Measurements from ENCODE around the gene STK11. TPM values are rescaled to one million over a fixed set of nuclear protein-coding genes. Genes with fewer than 3 reads are reported as not detected.

Gene STK11
- total RNA-seq, 1 experiment from 2014 or later, result 53.0 TPM

- Histone ChIP-seq H3F3A (ENCODE audit: insufficient read depth, low read depth) (peaks cover 40% of the 10 kb centered on the region), H3K27me3 (ENCODE audit: insufficient read depth, low read depth) (no peaks in the 10 kb centered on the region), H3K4me3 (peak overlapping the region; percentile 78), H3K4me1 (replicated peaks; ENCODE audit: insufficient read depth) (peaks cover 27% of the 10 kb centered on the region), H2AFZ (no peak overlapping the region), H3K79me2 (ENCODE audit: low read depth) (peaks cover 64% of the 10 kb centered on the region), H4K20me1 (ENCODE audit: insufficient read depth) (peaks cover 12% of the 10 kb centered on the region), H3K9me3 (ENCODE audit: insufficient read depth, low read depth) (no peaks in the 10 kb centered on the region), H3K4me2 (peak overlapping the region; percentile 89), H3K9me2 (ENCODE audit: insufficient read depth) (no peaks in the 10 kb centered on the region), H3K36me3 (ENCODE audit: low read depth) (peaks cover 11% of the 10 kb centered on the region; the same call in 1 of the 2 replicates), H3K27ac (peak overlapping the region; percentile 86)
- TF ChIP-seq EZH2 (IDR thresholded peaks at IDR 0.05; ENCODE audit: low read depth), result no peak
- TF ChIP-seq CTCF (conservative IDR thresholded peaks at IDR 0.05), result no peak
- intact Hi-C loops (cut with micrococcal nuclease; ENCODE audit: unreplicated experiment), result no loop called here
- no peak for DNase-seq
- CTCF ChIA-PET, result no interaction called here
- TSS peak; percentile 41 for BruUV-seq (replicated peaks)
- POLR2A ChIA-PET (ENCODE audit: unreplicated experiment), result no interaction called here
Measured at GRCh38 chr19:1274081-1274851, 68.7 kb downstream of the STK11 start.

- H3K27me3 ChIP-seq (ENCODE audit: insufficient read depth, low read depth), result no peaks in the 10 kb centered on the region
- TF ChIP-seq EZH2 (IDR thresholded peaks at IDR 0.05; ENCODE audit: low read depth), result no peak
- TF ChIP-seq CTCF (conservative IDR thresholded peaks at IDR 0.05), result no peak
- no peaks in the 10 kb centered on the region for H3K9me2 ChIP-seq (ENCODE audit: insufficient read depth)
- H4K20me1 ChIP-seq (ENCODE audit: insufficient read depth), result peaks cover 13% of the 10 kb centered on the region
- H3K4me1 ChIP-seq (replicated peaks; ENCODE audit: insufficient read depth), result peaks cover 27% of the 10 kb centered on the region
- DNase-seq, result no peak
- peak overlapping the region; percentile 78 for H3K4me3 ChIP-seq
- BruUV-seq (replicated peaks), result no TSS peak
- H3K79me2 ChIP-seq (ENCODE audit: low read depth), result peaks cover 62% of the 10 kb centered on the region
- H3F3A ChIP-seq (ENCODE audit: insufficient read depth, low read depth), result peaks cover 37% of the 10 kb centered on the region
- H2AFZ ChIP-seq, result no peak overlapping the region
- H3K9me3 ChIP-seq (ENCODE audit: insufficient read depth, low read depth), result no peaks in the 10 kb centered on the region
- POLR2A ChIA-PET (ENCODE audit: unreplicated experiment), result interaction anchor here (0.6 to 0.7 kb wide), 2 partner anchors 22 to 76 kb away, joined by 3 read pairs; no protein-coding TSS in a partner anchor
- H3K27ac ChIP-seq, result peak overlapping the region; percentile 86
- CTCF ChIA-PET, result no interaction called here
- H3K36me3 ChIP-seq (ENCODE audit: low read depth), result peaks cover 11% of the 10 kb centered on the region; the same call in 1 of the 2 replicates
- H3K4me2 ChIP-seq, result peak overlapping the region; percentile 89
- intact Hi-C loops (cut with micrococcal nuclease; ENCODE audit: unreplicated experiment), result loop anchor here (5.0 kb wide), 1 partner anchor 397 kb away; no protein-coding TSS in a partner anchor
Measured at GRCh38 chr19:1274852-1275259, 69.3 kb downstream of the STK11 start.

GRCh38 chr19:1275260-1275975 is 69.8 kb downstream of the STK11 start, which contains the start of gene FAM174C:
Gene FAM174C (plus strand): TSS chr19:1275530. CDS start chr19:1275550, 20 bp downstream.
- BruUV-seq (replicated peaks), result no TSS peak
- Histone ChIP-seq H3K36me3 (ENCODE audit: low read depth) (peaks cover 11% of the 10 kb centered on the region; the same call in 1 of the 2 replicates), H3K9me2 (ENCODE audit: insufficient read depth) (no peaks in the 10 kb centered on the region), H3K4me3 (peak within 1 kb of the TSS; percentile 78), H2AFZ (peak within 1 kb of the TSS; percentile 74; the same call in 1 of the 2 replicates), H3K9me3 (ENCODE audit: insufficient read depth, low read depth) (no peaks in the 10 kb centered on the region), H3K27me3 (ENCODE audit: insufficient read depth, low read depth) (no peaks in the 10 kb centered on the region), H3K4me2 (peak within 1 kb of the TSS; percentile 89), H3K27ac (peak within 1 kb of the TSS; percentile 86), H3F3A (ENCODE audit: insufficient read depth, low read depth) (peaks cover 37% of the 10 kb centered on the region), H4K20me1 (ENCODE audit: insufficient read depth) (peaks cover 17% of the 10 kb centered on the region), H3K79me2 (ENCODE audit: low read depth) (peaks cover 56% of the 10 kb centered on the region), H3K4me1 (replicated peaks; ENCODE audit: insufficient read depth) (peaks cover 27% of the 10 kb centered on the region)
- ChIA-PET CTCF (no interaction called here), POLR2A (ENCODE audit: unreplicated experiment) (interaction anchor here (0.6 to 0.7 kb wide), 2 partner anchors 22 to 75 kb away, joined by 3 read pairs; no protein-coding TSS in a partner anchor)
- TF ChIP-seq EZH2 (IDR thresholded peaks at IDR 0.05; ENCODE audit: low read depth) (no peak), CTCF (conservative IDR thresholded peaks at IDR 0.05) (no peak)
- peak; percentile 84 to 87 for DNase-seq
- intact Hi-C loops (cut with micrococcal nuclease; ENCODE audit: unreplicated experiment), result loop anchor here (5.0 kb wide), 1 partner anchor 397 kb away; no protein-coding TSS in a partner anchor

All from PC-9 (cell line).